ENCODE data around the gene CENPQ. TPM values are rescaled to one million over a fixed set of nuclear protein-coding genes. Genes with fewer than 3 reads are reported as not detected.
"Not testable (repeated sequence)": the region's sequence is repeated elsewhere in the genome, so short reads cannot be mapped to it uniquely, and the experiment has no call there.

CENPQ gene
- total RNA-seq, 1 experiment from 2014 or later, result 11.3 TPM

- no peak overlapping the region for H3K27ac ChIP-seq (ENCODE audit: low read depth, low read length)
- H3K4me2 ChIP-seq (ENCODE audit: low read length), result no peak overlapping the region
- no TSS peak for BruUV-seq (replicated peaks)
- peaks cover 0 to 8% of the 10 kb centered on the region in 2 experiments; a peak in 1 of 4 replicates for H3K36me3 ChIP-seq (ENCODE audit: control insufficient read depth in 1 of 2, insufficient read depth in 2 of 2, low read length in 2 of 2)
- H3K4me1 ChIP-seq (ENCODE audit: control insufficient read depth in 1 of 2, insufficient read depth in 2 of 2, low read length in 2 of 2), result peaks cover 3 to 7% of the 10 kb centered on the region in 2 experiments; a peak in 2 of 4 replicates
- intact Hi-C loops (cut with micrococcal nuclease), result no loop called here
- H3K9me2 ChIP-seq (ENCODE audit: insufficient read depth), result no peaks in the 10 kb centered on the region
- H3K79me2 ChIP-seq (ENCODE audit: insufficient read depth, low read length), result peaks cover 70% of the 10 kb centered on the region
- H4K20me1 ChIP-seq (ENCODE audit: insufficient read depth), result no peaks in the 10 kb centered on the region
- DNase-seq (ENCODE audit: low read depth, low spot score) (no peak), ATAC-seq (no peak)
- H3K27me3 ChIP-seq (ENCODE audit: insufficient read depth, low read length), result no peaks in the 10 kb centered on the region
- H2AFZ ChIP-seq (ENCODE audit: low read depth, low read length, poor library complexity, severe bottlenecking), result no peak overlapping the region
- H3K9me3 ChIP-seq (ENCODE audit: control insufficient read depth in 1 of 2, insufficient read depth in 1 of 2, low read depth in 1 of 2, low read length in 2 of 2), result no peaks in the 10 kb centered on the region
- POLR2A ChIA-PET, result no interaction called here
- CTCF ChIA-PET, result no interaction called here
- H3K4me3 ChIP-seq (replicated peaks in 1 of 2; ENCODE audit: low read depth in 1 of 2, low read length in 2 of 2), result no peak overlapping the region
- H3K9ac ChIP-seq (ENCODE audit: low read length), result no peak overlapping the region
- RAD21 ChIA-PET (ENCODE audit: low non-redundant PET in 1 of 2, low total read pairs in 2 of 2, uncharacterized antibody in 2 of 2, unreplicated experiment in 2 of 2), result no interaction called here
- TF ChIP-seq CTCF (IDR thresholded peaks at IDR 0.05 in 2 of 3, conservative IDR thresholded peaks at IDR 0.05 in 1 of 3; ENCODE audit: borderline replicate concordance in 1 of 3, insufficient read depth in 1 of 3, low read depth in 2 of 3, low read length in 2 of 3), result no peak
- TF ChIP-seq ZNF274 (IDR thresholded peaks at IDR 0.05; ENCODE audit: low read depth, low read length), result no peak
- no peak for TF ChIP-seq FOSL1 (IDR thresholded peaks at IDR 0.05; ENCODE audit: low read depth)
- no peak for TF ChIP-seq SRF (IDR thresholded peaks at IDR 0.05; ENCODE audit: low read depth)
- TF ChIP-seq ELF1 (IDR thresholded peaks at IDR 0.05; ENCODE audit: borderline replicate concordance, low read depth), result no peak
- TF ChIP-seq REST (IDR thresholded peaks at IDR 0.05; ENCODE audit: low read depth), result no peak
- no peak for TF ChIP-seq SIN3A (IDR thresholded peaks at IDR 0.05; ENCODE audit: low read depth)
- no peak for TF ChIP-seq ZBTB33 (IDR thresholded peaks at IDR 0.05; ENCODE audit: extremely low read depth, insufficient replicate concordance, low read length)
- TF ChIP-seq ATF3 (IDR thresholded peaks at IDR 0.05), result no peak
- no peak for TF ChIP-seq EZH2 (IDR thresholded peaks at IDR 0.05)
- TF ChIP-seq TCF7L2 (IDR thresholded peaks at IDR 0.05; ENCODE audit: borderline replicate concordance, extremely low read depth, insufficient read depth, insufficient read length), result no peak
- TF ChIP-seq JUND (IDR thresholded peaks at IDR 0.05), result no peak
- no peak for TF ChIP-seq CBX3 (IDR thresholded peaks at IDR 0.05; ENCODE audit: low read depth)
- TF ChIP-seq EGR1 (IDR thresholded peaks at IDR 0.05; ENCODE audit: low read depth), result no peak
- no peak for TF ChIP-seq EZH2phosphoT487 (IDR thresholded peaks at IDR 0.05; ENCODE audit: borderline replicate concordance)
These were observed 4.9 kb downstream of the CENPQ start for GRCh38 chr6:49468042-49468441.

- POLR2A ChIA-PET; H3K4me2 ChIP-seq (ENCODE audit: low read length); CTCF ChIA-PET; H3K36me3 ChIP-seq (ENCODE audit: control insufficient read depth in 1 of 2, insufficient read depth in 2 of 2, low read length in 2 of 2); H2AFZ ChIP-seq (ENCODE audit: low read depth, low read length, poor library complexity, severe bottlenecking); DNase-seq (ENCODE audit: low read depth, low spot score); H3K9me2 ChIP-seq (ENCODE audit: insufficient read depth); H3K9ac ChIP-seq (ENCODE audit: low read length); H3K4me3 ChIP-seq (replicated peaks in 1 of 2; ENCODE audit: low read depth in 1 of 2, low read length in 2 of 2); H3K9me3 ChIP-seq (ENCODE audit: control insufficient read depth in 1 of 2, insufficient read depth in 1 of 2, low read depth in 1 of 2, low read length in 2 of 2); RAD21 ChIA-PET (ENCODE audit: low non-redundant PET in 1 of 2, low total read pairs in 2 of 2, uncharacterized antibody in 2 of 2, unreplicated experiment in 2 of 2); BruUV-seq (replicated peaks); intact Hi-C loops (cut with micrococcal nuclease); H3K4me1 ChIP-seq (ENCODE audit: control insufficient read depth in 1 of 2, insufficient read depth in 2 of 2, low read length in 2 of 2); H3K27ac ChIP-seq (ENCODE audit: low read depth, low read length); H3K27me3 ChIP-seq (ENCODE audit: insufficient read depth, low read length); H3K79me2 ChIP-seq (ENCODE audit: insufficient read depth, low read length); ATAC-seq; H4K20me1 ChIP-seq (ENCODE audit: insufficient read depth): not testable (repeated sequence)
These were observed 13.4 kb downstream of the CENPQ start for GRCh38 chr6:49476564-49476963.
